BE2C (cell line): ENCODE results near the gene NPAS2.

ENCODE experiments used
- DNase-seq: peaks from one replicate; pipeline ENCODE4 v3.0.0-alpha.2; 2020
- H3K27me3 ChIP-seq: fragments of 250-450 bp; sonication (Bioruptor Pico); 2 replicates; pipeline ENCODE4 v1.5.1; 2020; ENCODE audit warnings: mild to moderate bottlenecking
- H3K36me3 ChIP-seq: fragments of 250-450 bp; sonication (Bioruptor Pico); 2 replicates; pipeline ENCODE4 v1.5.1; 2020; ENCODE audit warnings: mild to moderate bottlenecking
- H3K4me1 ChIP-seq: fragments of 250-450 bp; sonication (Bioruptor Pico); 2 replicates; pipeline ENCODE4 v1.5.1; 2020
- H3K4me3 ChIP-seq: 2 replicates; pipeline ENCODE4 v1.5.1; 2011; ENCODE audit warnings: low read depth, low read length
- H3K9me3 ChIP-seq: fragments of 250-450 bp; sonication (Bioruptor Pico); 2 replicates; pipeline ENCODE4 v1.5.1; 2020
- CTCF ChIP-seq: IDR thresholded peaks from 2 replicates; pipeline ENCODE4 v1.5.1; 2012; ENCODE audit warnings: mild to moderate bottlenecking, low read depth, low read length

The NPAS2 gene

GRCh38 chr2:100861340-100861739 lies 41.4 kb downstream of the NPAS2 start:
- Histone ChIP-seq H3K27me3 (peaks cover 16% of the 10 kb centered on the region), H3K36me3 (no peaks in the 10 kb centered on the region), H3K9me3 (no peaks in the 10 kb centered on the region), H3K4me1 (no peaks in the 10 kb centered on the region), H3K4me3 (no peak overlapping the region)
- DNase-seq = no peak
- no peak for TF ChIP-seq CTCF

GRCh38 chr2:100862081-100862480 lies 42.1 kb downstream of the NPAS2 start:
- peaks cover 16% of the 10 kb centered on the region for H3K27me3 ChIP-seq
- no peak overlapping the region for H3K4me3 ChIP-seq
- H3K36me3 ChIP-seq = no peaks in the 10 kb centered on the region
- H3K9me3 ChIP-seq = no peaks in the 10 kb centered on the region
- no peak for DNase-seq
- H3K4me1 ChIP-seq = no peaks in the 10 kb centered on the region
- TF ChIP-seq CTCF = no peak

GRCh38 chr2:100865816-100866460 lies 46.0 kb downstream of the NPAS2 start:
- Histone ChIP-seq H3K27me3 (peaks cover 16% of the 10 kb centered on the region), H3K4me3 (no peak overlapping the region), H3K36me3 (no peaks in the 10 kb centered on the region), H3K4me1 (no peaks in the 10 kb centered on the region), H3K9me3 (no peaks in the 10 kb centered on the region)
- no peak for TF ChIP-seq CTCF
- no peak for DNase-seq

GRCh38 chr2:100868083-100868482 lies 48.1 kb downstream of the NPAS2 start:
- DNase-seq = no peak
- TF ChIP-seq CTCF = no peak
- Histone ChIP-seq H3K36me3 (no peaks in the 10 kb centered on the region), H3K27me3 (peaks cover 8% of the 10 kb centered on the region; the same call in 1 of the 2 replicates), H3K9me3 (no peaks in the 10 kb centered on the region), H3K4me3 (no peak overlapping the region), H3K4me1 (no peaks in the 10 kb centered on the region)

- Histone ChIP-seq H3K4me3 (no peak overlapping the region), H3K9me3 (no peaks in the 10 kb centered on the region), H3K27me3 (no peaks in the 10 kb centered on the region), H3K36me3 (no peaks in the 10 kb centered on the region), H3K4me1 (no peaks in the 10 kb centered on the region)
- no peak for DNase-seq
- no peak for TF ChIP-seq CTCF
These were observed 49.2 kb downstream of the NPAS2 start for GRCh38 chr2:100869120-100869519.

GRCh38 chr2:100870652-100871531 lies 51.0 kb downstream of the NPAS2 start:
- H3K27me3 ChIP-seq = no peaks in the 10 kb centered on the region
- H3K4me1 ChIP-seq = no peaks in the 10 kb centered on the region
- no peak for DNase-seq
- H3K36me3 ChIP-seq = no peaks in the 10 kb centered on the region
- no peaks in the 10 kb centered on the region for H3K9me3 ChIP-seq
- no peak for TF ChIP-seq CTCF
- H3K4me3 ChIP-seq = no peak overlapping the region
